Measurements from ENCODE around the gene SEZ6.

GRCh38 chr17:29036584-29036983, 30.8 kb upstream of the SEZ6 start:
- TF ChIP-seq, protein P1, sequence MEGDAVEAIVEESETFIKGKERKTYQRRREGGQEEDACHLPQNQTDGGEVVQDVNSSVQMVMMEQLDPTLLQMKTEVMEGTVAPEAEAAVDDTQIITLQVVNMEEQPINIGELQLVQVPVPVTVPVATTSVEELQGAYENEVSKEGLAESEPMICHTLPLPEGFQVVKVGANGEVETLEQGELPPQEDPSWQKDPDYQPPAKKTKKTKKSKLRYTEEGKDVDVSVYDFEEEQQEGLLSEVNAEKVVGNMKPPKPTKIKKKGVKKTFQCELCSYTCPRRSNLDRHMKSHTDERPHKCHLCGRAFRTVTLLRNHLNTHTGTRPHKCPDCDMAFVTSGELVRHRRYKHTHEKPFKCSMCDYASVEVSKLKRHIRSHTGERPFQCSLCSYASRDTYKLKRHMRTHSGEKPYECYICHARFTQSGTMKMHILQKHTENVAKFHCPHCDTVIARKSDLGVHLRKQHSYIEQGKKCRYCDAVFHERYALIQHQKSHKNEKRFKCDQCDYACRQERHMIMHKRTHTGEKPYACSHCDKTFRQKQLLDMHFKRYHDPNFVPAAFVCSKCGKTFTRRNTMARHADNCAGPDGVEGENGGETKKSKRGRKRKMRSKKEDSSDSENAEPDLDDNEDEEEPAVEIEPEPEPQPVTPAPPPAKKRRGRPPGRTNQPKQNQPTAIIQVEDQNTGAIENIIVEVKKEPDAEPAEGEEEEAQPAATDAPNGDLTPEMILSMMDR (conservative IDR thresholded peaks at IDR 0.05 in 1 of 2, IDR thresholded peaks at IDR 0.05 in 1 of 2; ENCODE audit: low read depth in 1 of 2, low read length in 2 of 2): no peak
- no peak for TF ChIP-seq EZH2 (IDR thresholded peaks at IDR 0.05; ENCODE audit: low read length, missing control alignments)
